HG03342 (cell line): ENCODE measurements around the gene MAP3K3.

Experiments used
- ATAC-seq: cut with Tn5 transposase; IDR thresholded peaks from one replicate; pipeline ENCODE4 v1.9.1; 2021; ENCODE audit warnings: mild to moderate bottlenecking, moderate library complexity; ENCODE audit not compliant: unreplicated experiment

Gene MAP3K3

GRCh38 chr17:63649813-63650212 is 27.6 kb downstream of the MAP3K3 start:
- no peak for ATAC-seq

GRCh38 chr17:63652106-63652505 is 29.9 kb downstream of the MAP3K3 start:
- no peak for ATAC-seq

GRCh38 chr17:63653050-63653449 is 30.8 kb downstream of the MAP3K3 start:
- no peak for ATAC-seq

- ATAC-seq, result no peak
These were observed 35.6 kb downstream of the MAP3K3 start for GRCh38 chr17:63657786-63658185.

- ATAC-seq, result no peak
These were observed 36.1 kb downstream of the MAP3K3 start for GRCh38 chr17:63658366-63658765.

- no peak for ATAC-seq
These were observed 37.6 kb downstream of the MAP3K3 start for GRCh38 chr17:63659850-63660249.

GRCh38 chr17:63665527-63666214 is 43.5 kb downstream of the MAP3K3 start:
- no peak for ATAC-seq

- ATAC-seq, result no peak
These were observed 50.6 kb downstream of the MAP3K3 start for GRCh38 chr17:63672856-63673255.

GRCh38 chr17:63675231-63675606 is 53.0 kb downstream of the MAP3K3 start:
- no peak for ATAC-seq

GRCh38 chr17:63675607-63676546 is 53.7 kb downstream of the MAP3K3 start:
- no peak for ATAC-seq

- no peak for ATAC-seq
These were observed 54.4 kb downstream of the MAP3K3 start for GRCh38 chr17:63676584-63676983.

- ATAC-seq, result no peak
These were observed 57.0 kb downstream of the MAP3K3 start for GRCh38 chr17:63679214-63679613.

GRCh38 chr17:63680700-63681099 is 58.5 kb downstream of the MAP3K3 start:
- no peak for ATAC-seq

GRCh38 chr17:63681530-63681929 is 59.3 kb downstream of the MAP3K3 start:
- ATAC-seq, result no peak

GRCh38 chr17:63682441-63682840 is 60.2 kb downstream of the MAP3K3 start:
- no peak for ATAC-seq

- ATAC-seq, result no peak
These were observed 60.8 kb downstream of the MAP3K3 start for GRCh38 chr17:63682981-63683380.

- ATAC-seq, result no peak
These were observed 62.8 kb downstream of the MAP3K3 start for GRCh38 chr17:63685041-63685440.

- ATAC-seq, result no peak
These were observed 63.4 kb downstream of the MAP3K3 start for GRCh38 chr17:63685578-63685977.

GRCh38 chr17:63686138-63686685 is 64.0 kb downstream of the MAP3K3 start:
- ATAC-seq, result no peak

- no peak for ATAC-seq
These were observed 66.3 kb downstream of the MAP3K3 start for GRCh38 chr17:63688396-63689020.

GRCh38 chr17:63689479-63689878 is 67.3 kb downstream of the MAP3K3 start:
- no peak for ATAC-seq
